GM18870 (cell line): ENCODE data around the gene ELAVL2.

Experiments
- ATAC-seq: cut with Tn5 transposase; IDR thresholded peaks from one replicate; pipeline ENCODE4 v1.9.1; 2021; ENCODE audit warnings: moderate library complexity; ENCODE audit not compliant: unreplicated experiment

Gene ELAVL2

GRCh38 chr9:23669776-23670175 lies 156.3 kb downstream of the ELAVL2 start:
- ATAC-seq: no peak

- ATAC-seq: no peak
Observed at GRCh38 chr9:23665635-23666034, 160.4 kb downstream of the ELAVL2 start.

- ATAC-seq: no peak
Observed at GRCh38 chr9:23665051-23665450, 161.0 kb downstream of the ELAVL2 start.

- ATAC-seq: no peak
Observed at GRCh38 chr9:23663946-23664345, 162.1 kb downstream of the ELAVL2 start.

GRCh38 chr9:23663536-23663935 lies 162.5 kb downstream of the ELAVL2 start:
- ATAC-seq: no peak

- no peak for ATAC-seq
Observed at GRCh38 chr9:23663125-23663524, 162.9 kb downstream of the ELAVL2 start.

GRCh38 chr9:23662320-23662719 lies 163.7 kb downstream of the ELAVL2 start:
- ATAC-seq: no peak

- no peak for ATAC-seq
Observed at GRCh38 chr9:23659346-23660006, 166.6 kb downstream of the ELAVL2 start.

- ATAC-seq: no peak
Observed at GRCh38 chr9:23658376-23659258, 167.4 kb downstream of the ELAVL2 start.

GRCh38 chr9:23651051-23651450 lies 175.0 kb downstream of the ELAVL2 start:
- ATAC-seq: no peak

GRCh38 chr9:23648651-23649050 lies 177.4 kb downstream of the ELAVL2 start:
- no peak for ATAC-seq

GRCh38 chr9:23644896-23645295 lies 181.1 kb downstream of the ELAVL2 start:
- ATAC-seq: no peak

GRCh38 chr9:23644326-23644725 lies 181.7 kb downstream of the ELAVL2 start:
- ATAC-seq: no peak

- ATAC-seq: no peak
Observed at GRCh38 chr9:23643656-23644258, 182.3 kb downstream of the ELAVL2 start.
